AG10803 (cell line): ENCODE measurements around the gene VPREB1.
"Not testable (repeated sequence)": the region's sequence is repeated elsewhere in the genome, so short reads cannot be mapped to it uniquely, and the experiment has no call there.

Experiments
- DNase-seq: peaks from one replicate; pipeline ENCODE4 v3.0.0; 2010; ENCODE audit warnings: low read depth
- H3K4me3 ChIP-seq: 2 replicates; pipeline ENCODE4 v1.5.1; 2011; ENCODE audit warnings: mild to moderate bottlenecking, low read length, control low read depth

The VPREB1 gene

DNA sequence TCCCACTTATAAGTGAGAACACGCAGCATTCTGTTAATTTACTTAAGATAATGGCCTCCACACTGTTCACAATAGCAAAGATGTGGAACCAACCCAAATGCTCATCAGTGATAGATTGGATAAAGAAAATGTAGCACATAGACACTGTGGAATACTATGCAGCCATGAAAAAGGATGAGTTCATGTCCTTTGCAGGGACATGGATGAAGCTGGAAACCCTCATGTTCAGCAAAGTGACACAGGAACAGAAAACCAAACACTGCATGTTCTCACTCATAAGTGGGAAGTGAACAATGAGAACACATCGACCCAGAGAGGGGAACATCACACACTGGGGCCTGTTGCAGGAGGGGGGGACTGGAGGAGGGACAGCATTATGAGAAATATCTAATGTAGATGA is 15.6 kb downstream of the VPREB1 start:
- not testable (repeated sequence) for H3K4me3 ChIP-seq, DNase-seq

DNA sequence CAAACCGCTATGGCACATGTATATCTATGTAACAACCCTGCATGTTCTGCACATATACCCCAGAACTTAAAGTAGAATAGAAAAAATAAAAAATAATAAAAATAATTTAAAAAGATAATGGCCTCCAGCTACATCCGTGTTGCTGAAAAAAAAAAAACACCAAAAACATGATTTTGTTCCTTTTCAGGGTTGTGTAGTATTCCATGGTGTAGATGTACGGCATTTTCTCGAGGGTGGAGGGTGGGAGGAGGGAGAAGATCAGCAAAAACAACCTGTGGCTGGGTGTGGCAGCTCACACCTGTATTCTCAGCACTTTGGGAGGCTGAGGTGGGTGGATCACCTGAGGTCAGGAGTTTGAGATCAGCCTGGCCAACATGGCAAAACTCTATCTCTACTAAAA is 16.0 kb downstream of the VPREB1 start:
- H3K4me3 ChIP-seq, DNase-seq: not testable (repeated sequence)

DNA sequence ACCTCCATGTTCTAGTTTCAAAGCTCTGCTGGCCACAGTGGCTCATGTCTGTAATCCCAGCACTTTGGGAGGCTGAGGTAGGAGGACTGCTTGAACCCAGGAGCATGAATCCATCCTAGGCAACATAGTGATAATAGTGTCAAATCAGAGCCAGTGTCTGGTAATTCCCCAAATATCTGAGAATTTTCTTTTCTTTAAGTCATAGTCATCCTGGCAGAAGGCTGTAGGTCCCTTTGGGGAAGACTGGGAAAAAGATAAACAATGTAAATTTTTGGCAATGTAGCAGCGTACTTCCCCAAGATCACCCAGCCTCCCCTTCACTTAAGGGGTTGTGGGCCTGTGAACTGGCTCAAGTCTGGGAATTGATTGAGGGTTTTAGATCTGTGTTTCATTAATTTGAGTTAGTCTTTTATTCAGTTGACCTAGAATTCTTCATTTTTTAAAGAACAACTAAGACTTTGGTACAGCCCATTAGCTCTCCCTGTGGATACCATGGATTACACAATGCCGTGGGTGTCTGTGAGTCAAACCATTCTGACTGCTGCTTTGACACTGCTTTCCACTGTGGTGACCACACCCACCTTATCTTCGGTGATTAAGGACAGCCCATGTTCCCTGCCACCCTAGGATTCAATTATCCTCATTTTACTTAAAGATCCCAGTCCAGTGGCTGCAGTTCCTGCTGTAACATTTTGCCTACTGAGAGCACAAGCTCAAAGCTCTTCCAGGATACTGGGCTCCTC is 17.9 kb downstream of the VPREB1 start:
- peak; percentile 63 for DNase-seq
- not testable (repeated sequence) for H3K4me3 ChIP-seq

DNA sequence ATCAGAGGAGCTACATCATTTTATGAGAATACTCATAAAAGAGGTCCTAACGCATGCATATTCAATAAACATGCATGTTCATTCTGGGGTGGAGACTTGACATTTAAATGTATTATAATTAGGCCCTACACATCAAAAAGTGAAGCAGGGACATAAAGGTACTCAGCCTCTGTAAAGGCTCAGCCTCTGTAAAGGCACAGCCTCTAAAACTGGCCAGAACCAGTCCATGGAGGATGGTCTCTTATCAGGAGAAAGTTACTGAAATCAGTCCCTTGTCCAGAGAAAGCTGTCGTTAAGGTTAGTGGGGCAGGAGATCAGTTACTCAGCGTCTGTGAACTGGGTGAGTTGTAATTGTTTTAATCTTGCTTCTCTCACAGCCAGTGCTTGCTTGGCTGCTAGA is 19.2 kb downstream of the VPREB1 start:
- H3K4me3 ChIP-seq, DNase-seq: not testable (repeated sequence)

DNA sequence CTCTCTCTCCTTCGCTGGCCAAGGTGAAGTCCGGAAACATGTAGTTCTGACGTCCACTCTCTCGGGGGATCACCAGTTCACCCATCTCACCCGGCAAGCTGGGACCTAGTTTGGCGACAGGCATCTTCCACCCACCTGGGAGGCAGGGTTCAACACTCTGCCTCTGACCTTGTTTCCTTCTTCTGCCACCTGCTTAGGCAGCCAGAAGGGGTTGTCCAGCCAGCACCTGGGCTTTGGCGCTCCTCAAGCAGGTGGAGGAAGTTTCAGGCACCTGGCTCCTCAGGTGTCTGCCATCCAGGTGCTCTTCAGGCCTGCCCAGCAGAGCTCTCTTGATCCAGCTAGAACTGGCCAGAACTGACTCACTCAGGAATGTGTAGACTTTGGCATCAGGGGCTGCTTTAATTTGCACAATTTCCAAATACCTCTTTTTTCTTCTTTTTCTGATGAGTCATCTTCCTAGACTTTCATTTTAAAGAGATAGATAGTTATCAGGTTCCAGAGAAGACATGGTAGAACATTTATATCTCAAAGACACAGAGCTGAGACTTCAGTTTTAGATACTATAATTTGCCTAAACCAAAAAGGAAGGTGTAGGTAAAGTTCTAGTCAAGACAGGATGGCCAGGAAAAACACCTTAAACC is 25.6 kb downstream of the VPREB1 start:
- not testable (repeated sequence) for DNase-seq, H3K4me3 ChIP-seq

DNA sequence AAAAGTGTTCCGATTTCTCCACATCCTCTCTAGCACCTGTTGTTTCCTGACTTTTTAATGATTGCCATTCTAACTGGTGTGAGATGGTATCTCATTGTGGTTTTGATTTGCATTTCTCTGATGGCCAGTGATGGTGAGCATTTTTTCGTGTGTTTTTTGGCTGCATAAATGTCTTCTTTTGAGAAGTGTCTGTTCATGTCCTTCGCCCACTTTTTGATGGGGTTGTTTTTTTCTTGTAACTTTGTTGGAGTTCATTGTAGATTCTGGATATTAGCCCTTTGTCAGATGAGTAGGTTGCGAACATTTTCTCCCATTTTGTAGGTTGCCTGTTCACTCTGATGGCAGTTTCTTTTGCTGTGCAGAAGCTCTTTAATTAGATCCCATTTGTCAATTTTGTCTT is 32.8 kb downstream of the VPREB1 start:
- H3K4me3 ChIP-seq, DNase-seq: not testable (repeated sequence)

DNA sequence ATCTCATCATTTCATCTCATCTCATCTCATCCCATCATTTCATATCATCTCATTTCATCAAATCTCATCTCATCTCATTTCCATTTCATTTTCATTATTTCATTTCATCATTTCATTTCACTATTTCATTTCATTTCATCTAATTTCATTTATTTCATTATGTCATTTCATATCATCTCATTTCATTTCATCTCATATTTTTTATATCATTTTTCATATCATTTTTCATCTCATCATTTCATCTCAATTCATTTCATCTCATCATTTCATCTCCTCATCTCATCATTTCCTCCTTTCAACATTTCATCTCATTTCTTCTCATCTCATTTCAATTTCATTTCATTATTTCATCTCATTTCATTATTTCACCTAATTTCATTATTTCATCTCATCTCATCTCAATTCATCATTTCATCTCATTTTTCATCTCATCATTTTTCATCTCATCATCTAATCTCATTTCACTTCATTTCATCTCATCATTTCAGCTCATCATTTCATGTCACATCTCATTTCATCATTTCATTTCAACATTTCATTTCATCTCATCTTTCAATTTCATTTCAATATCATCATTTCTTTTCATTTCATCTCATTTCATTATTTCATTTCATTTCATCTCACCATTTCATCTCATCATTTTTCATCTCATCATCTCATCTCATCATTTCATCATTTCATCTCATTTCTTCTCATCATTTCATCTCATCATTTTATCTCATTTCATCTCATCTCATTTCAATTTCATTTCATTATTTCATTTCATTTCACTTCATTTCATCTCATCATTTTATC is 40.6 kb downstream of the VPREB1 start:
- not testable (repeated sequence) for DNase-seq, H3K4me3 ChIP-seq

DNA sequence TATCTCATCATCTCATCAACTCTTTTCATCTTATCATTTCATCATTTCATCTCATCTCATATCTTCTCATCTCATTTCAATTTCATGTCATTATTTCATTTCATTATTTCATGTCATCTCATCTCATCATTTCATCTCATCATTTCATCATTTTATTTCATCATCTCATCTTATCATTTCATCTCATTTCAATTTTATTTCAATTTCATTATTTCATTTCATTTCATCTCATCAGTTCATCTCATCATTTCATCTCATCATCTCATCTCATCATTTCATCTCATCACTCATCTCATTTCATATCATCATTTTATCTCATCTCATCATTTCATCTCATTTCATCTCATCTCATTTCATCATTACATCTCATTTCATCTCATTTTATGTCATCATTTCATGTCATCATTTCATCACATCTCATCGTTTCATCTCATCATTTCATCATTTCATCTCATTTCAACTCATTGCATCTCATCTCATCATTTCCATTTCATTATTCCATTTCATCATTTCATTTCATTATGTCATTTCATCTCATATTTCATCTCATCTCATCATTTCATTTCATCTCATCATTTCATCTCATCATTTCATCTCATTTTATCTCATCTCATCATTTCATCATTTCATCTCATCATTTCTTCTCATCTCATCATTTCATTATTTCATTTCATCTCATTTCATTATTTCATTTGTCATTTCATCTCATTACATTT is 42.0 kb downstream of the VPREB1 start:
- not testable (repeated sequence) for H3K4me3 ChIP-seq, DNase-seq

DNA sequence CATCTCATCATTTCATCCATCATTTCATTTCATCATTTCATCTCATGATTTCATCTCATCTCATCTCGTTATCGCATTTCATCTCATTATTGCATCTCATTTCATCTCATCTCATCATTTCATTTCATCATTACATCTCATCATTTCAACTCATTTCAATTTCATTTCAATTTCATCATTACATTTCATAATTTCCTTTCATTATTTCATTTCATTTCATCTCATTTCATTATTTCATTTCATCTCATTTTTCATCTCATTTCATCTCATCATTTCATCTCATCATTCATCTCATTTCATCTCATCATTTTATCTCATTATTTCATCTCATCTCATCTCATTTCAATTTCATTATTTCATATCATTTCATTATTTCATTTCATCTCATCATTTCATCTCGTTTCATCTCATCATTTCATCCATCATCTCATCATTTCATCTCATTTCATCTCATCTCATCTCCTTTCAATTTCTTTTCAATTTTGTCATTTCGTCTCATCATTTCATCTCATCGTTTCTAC is 42.6 kb downstream of the VPREB1 start:
- not testable (repeated sequence) for DNase-seq, H3K4me3 ChIP-seq

DNA sequence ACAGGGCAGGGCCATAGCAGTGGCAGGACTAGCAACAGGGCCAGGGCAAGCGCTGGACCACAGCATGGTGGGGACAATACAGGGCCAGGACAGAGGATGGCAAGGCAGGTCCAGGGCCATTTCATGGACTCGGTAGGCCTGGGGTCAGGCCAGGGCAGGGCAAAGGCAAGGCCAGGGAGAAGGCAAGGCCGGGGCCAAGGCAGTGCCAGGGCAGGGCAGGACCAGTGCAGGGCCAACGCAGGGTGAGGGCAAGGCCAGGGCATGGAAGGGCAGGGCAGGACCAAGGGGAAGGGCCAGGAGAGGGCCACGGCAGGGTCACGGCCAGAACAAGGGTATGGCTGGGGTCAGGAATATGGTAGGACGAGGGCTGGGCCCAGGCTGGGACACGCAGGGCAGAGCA is 45.1 kb downstream of the VPREB1 start:
- H3K4me3 ChIP-seq, DNase-seq: not testable (repeated sequence)

DNA sequence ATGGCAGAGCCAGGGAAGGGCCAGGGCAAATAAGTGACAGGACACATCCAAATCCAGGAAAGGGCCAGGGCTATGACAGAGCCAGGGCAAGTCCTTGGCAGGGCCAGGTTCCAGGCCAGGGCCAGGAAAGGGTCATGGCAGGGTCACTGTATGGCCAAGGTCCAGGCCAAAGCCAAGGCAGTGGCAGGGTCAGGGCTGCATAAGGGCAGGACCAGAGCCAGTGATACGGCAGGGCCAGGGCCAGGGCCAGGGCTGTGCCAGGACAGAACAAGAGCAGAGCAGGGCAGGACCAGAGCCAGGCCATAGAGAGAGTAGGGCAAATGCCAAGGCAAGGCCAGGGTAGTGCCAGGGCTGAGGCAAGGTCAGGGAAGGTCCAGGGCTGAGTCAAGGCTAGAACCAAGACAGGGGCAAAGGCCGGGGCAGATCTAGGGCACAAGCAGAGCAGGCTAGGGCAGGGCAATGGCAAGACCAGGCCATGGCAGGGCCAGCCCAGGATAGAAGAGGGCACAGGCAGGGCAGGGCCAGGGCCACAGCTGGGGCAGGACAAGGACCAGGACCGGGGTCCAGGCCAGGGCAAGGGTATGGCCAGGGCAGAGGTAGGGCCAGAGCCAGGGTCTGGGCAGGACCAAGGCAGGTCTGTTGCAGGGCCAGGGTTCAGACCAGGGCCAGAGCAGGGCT is 46.7 kb downstream of the VPREB1 start:
- not testable (repeated sequence) for H3K4me3 ChIP-seq, DNase-seq

DNA sequence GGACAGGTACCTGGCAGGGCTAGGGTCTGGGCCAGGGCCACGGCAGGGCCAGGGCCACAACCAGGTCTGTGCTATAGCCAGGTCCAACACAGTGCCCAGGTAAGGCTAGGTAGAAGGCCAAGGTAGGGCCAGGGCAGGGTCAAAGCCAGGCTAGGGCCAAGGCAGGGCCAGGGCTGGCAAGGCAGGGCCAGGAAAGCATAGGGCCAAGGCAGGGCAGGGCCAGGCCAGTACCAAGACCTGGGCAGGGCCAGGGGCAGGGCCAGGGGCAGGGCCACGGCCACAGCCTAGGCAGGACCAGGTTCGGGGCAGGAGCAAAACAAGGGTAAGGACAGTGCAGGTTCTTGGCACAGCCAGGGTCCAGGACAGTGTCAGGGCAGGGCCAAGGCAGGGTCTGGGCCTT is 48.1 kb downstream of the VPREB1 start:
- not testable (repeated sequence) for DNase-seq, H3K4me3 ChIP-seq

DNA sequence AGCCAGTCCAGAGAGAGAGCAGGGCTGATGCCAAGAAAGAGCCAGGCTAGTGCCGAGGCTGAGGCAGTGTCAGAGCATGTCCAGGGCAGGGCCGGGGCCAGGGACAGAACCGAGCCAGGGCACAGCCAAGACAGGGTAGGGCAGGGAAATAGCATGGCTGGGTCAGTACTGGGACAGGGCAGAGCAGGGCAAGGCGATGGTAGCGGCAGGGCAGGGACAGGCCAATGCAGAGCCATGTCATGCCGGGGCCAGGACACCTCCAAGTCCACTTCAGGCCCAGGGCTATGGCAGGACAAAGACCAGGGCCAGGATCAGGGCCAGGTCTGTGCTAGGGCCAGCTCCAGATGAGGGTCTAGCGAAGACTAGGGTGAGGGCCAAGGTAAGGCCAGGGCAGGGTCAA is 48.9 kb downstream of the VPREB1 start:
- H3K4me3 ChIP-seq, DNase-seq: not testable (repeated sequence)

DNA sequence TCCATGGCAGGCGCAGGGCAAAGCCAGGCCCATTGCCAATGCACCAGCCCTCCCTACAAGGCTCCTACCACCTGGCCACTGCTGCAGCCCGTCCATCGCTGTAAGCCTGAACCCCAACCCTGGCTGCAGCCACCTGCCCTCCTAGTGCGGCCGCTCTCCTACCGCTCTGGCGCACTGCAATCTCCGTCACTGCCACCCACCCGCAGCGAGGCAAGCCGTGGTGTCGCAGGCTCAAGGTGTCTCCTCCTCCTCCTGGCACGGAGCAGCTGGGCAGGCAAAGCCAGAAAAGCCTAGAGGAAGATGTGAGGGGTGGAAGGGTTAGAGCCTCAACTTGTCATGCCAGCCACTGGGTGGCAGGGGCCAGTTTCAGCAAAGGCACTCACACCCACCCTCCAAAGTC is 50.1 kb downstream of the VPREB1 start:
- not testable (repeated sequence) for DNase-seq

More for the DNA sequence above, 50.1 kb downstream of the VPREB1 start:
- H3K4me3 ChIP-seq = not testable (repeated sequence)
